GM18867 (cell line): Measurements from ENCODE around the gene CEP112.

Experiments used
- ATAC-seq: cut with Tn5 transposase; IDR thresholded peaks from one replicate; pipeline ENCODE4 v1.9.1; 2021; ENCODE audit warnings: mild to moderate bottlenecking, moderate library complexity; ENCODE audit not compliant: unreplicated experiment

Gene CEP112

GRCh38 chr17:65896889-65897288 is 295.0 kb downstream of the CEP112 start:
- no peak for ATAC-seq

DNA sequence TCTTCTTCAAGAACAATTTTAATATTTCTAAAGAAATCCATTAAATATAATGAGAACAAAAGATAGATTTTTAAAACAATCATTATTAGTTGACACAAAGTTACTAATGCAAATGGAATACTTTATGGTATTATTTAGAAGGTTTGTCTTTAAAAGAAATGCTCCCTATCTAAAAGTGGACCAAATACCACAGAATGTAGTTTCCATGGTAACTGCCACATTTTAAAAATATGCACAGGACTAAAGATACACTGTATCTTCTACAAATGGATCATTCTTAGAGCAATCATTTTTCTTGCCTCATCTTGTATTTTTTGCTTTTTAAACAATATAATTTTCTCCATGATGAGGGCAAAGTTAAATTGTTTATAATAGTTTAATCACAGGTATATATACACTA is 296.0 kb downstream of the CEP112 start:
- no peak for ATAC-seq

DNA sequence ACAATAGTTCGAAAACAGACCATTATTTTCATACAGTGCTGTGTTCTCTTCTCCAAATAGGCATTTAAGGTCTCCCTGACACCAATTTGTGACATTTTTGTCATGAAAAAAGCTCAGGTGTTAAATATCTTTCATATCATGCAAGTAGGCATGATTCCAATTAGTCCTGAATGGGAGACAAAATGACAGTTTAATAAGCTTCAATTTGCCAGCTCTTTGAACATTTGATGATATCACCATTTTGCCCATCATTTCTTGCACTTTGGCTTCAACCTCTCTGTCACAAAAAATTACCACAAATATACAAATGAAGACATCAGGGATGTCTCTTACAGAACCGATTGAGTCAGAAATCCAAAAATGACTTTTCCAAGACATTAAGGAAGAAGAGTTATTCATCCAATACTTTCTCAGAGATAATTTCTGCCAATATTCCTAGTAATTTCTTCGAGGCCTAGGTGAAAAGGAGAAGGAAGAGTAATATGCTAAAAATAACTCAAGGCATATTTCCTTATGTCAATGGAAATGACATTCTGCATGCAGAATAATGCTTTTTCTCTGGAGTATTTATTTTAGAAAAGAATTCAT is 298.1 kb downstream of the CEP112 start:
- no peak for ATAC-seq

- ATAC-seq = peak; percentile 76
These were observed 299.0 kb downstream of the CEP112 start for GRCh38 chr17:65892912-65893377.

DNA sequence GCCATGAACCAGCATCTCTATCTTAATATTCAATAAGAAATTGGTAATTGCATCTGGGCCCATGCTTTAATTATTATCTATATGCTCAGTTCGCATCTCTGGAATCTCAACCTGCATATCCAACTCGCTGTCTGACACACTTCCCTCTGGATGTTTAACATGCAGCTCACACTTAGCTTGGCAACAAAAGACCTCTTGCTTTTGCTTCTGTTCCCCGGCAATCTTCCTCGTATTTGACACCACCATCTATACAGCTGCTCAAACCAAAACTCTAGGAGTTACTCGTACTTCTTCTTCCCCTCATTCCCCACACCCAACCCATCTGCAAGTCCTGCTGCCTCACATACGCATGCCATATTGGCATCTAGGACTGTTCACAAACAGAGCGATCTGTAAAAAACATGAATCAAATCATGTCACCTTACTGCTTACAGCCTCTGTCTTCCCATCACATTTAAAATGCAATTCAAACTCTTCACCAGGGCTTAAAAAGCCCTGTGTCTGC is 300.6 kb downstream of the CEP112 start:
- no peak for ATAC-seq

DNA sequence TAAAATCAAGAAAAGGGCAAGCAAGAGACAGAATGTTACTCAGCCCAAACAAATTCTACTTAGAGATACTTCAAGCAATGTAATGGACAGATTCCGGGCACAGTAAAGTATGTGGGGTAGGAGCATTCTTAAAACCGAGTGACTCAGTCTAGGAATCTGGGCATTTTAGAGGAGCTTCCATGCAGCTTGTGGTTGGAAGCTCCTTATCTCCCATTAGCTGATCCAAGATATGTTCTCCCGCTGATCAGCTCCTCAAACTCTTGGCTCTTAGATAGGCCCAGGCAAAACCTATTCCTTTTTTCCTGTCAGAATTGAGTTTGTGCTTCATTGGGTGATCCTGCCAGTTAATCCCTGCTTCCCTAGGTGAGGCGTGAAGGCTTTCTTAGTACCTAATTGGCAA is 303.3 kb downstream of the CEP112 start:
- no peak for ATAC-seq

GRCh38 chr17:65886315-65887245 is 305.4 kb downstream of the CEP112 start:
- ATAC-seq = no peak

GRCh38 chr17:65885541-65886312 is 306.2 kb downstream of the CEP112 start:
- ATAC-seq = no peak

GRCh38 chr17:65876985-65877384 is 314.9 kb downstream of the CEP112 start:
- no peak for ATAC-seq

GRCh38 chr17:65868881-65869280 is 323.1 kb downstream of the CEP112 start:
- ATAC-seq = no peak

DNA sequence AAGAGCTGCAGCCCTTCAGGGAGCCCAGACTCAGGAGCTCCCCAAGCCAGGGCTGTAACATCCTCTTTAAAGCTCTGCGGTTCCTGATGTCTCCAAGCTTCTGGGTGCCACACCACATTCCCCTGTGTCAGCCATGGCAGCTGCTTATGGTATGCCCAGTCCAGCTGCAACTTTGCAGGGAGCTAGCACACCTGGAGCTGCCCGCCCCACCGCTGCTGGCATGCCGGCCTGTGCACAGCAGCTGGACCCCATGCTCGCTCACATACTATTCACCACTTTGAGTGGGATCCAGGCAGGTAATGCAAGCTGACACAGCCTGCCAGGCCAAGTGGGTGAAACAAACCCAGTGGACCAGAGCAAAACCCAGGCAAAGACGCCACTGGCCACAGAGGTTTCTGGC is 324.9 kb downstream of the CEP112 start:
- no peak for ATAC-seq

- no peak for ATAC-seq
These were observed 326.1 kb downstream of the CEP112 start for GRCh38 chr17:65865715-65866425.

DNA sequence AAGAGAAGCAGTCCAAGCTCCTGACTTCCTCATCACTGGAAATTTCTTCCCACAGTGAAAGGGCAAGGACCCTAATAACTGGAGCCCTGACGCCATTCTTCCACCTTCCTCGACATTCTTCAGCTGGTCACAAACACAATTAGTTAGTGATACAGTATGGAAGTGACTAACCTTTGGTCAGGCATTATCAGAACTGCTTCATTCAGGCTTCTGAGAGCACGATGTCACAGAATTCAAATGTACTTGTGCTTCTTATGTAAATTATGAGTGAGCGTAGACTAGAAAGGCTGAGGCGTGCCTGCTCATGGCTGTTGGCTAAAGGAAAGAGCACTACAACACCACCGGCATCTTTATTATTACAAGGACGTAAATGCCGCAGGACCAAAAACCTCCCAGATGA is 327.5 kb downstream of the CEP112 start:
- no peak for ATAC-seq

GRCh38 chr17:65857718-65858117 is 334.2 kb downstream of the CEP112 start:
- ATAC-seq = no peak

DNA sequence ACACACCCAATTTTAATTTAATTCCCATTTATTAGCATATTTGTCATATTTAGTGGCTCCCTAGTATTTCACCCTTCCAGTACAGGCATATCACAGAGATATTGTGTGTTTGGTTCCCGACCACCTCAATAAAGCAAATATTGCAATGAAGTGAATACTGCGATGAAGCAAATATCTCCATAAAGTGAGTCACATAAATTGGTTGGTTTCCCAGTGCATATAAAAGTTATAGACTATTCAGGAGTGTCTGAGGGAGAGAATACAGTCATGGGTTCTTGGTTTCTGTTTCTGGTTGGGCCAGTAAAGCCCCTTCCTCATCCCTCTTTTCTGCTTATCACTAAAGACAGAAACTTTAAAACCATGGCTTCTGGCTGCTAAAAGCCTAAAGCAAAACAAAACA is 335.1 kb downstream of the CEP112 start:
- no peak for ATAC-seq

DNA sequence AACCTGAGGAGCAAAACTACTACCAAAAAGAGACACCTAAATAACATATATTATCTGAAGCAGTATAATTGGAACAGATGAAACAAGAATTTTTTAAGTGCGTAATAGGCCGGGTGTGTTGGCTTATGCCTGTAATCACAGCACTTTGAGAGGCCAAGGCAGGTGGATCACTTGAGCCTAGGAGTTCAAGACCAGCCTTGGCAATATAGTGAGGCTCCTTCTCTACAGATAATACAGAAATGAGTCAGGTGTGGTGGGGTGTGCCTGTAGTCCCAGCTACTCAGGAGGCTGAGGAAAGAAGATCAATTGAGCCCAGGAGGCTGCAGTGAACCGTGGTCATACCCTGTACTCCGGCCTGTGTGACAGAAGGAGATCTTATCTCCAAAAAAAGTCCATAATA is 336.3 kb downstream of the CEP112 start:
- no peak for ATAC-seq

GRCh38 chr17:65855245-65855644 is 336.7 kb downstream of the CEP112 start:
- no peak for ATAC-seq

DNA sequence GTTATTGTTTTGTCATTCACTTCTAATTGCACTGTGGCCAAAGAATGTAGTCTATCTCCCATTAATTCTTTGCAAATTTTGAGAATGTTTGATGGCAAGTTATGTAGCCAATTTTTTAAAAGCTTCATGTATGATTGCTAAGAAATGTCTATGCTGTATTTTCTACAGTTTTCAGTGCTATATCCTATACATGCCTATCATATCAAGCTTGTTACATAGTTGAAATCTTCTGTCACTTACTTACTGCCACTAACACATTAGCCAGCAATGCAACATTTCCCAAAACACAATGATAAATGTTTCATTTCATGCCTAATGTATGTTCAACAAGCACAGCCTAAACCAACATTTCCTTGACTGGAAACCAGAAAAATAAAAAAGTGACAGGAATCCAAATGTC is 338.1 kb downstream of the CEP112 start:
- ATAC-seq = no peak

DNA sequence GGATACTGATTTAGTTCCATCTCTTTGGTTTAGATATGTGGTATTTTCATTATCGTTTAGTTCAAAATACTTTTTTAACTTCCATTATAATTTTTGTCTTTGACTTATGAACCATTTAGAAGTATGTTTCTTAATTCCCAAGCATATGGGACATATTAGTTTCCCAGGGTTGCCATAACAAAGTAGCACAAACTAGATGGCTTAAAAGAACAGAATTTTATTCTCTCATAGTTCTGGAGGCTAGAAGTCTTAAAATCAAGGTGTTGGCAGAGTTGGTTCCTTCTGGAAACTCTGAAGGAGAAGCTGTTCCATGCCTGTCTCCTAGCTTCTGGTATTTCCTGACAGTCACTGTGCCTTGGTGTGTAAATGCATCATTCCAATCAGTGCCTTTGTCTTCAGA is 339.0 kb downstream of the CEP112 start:
- ATAC-seq = no peak

DNA sequence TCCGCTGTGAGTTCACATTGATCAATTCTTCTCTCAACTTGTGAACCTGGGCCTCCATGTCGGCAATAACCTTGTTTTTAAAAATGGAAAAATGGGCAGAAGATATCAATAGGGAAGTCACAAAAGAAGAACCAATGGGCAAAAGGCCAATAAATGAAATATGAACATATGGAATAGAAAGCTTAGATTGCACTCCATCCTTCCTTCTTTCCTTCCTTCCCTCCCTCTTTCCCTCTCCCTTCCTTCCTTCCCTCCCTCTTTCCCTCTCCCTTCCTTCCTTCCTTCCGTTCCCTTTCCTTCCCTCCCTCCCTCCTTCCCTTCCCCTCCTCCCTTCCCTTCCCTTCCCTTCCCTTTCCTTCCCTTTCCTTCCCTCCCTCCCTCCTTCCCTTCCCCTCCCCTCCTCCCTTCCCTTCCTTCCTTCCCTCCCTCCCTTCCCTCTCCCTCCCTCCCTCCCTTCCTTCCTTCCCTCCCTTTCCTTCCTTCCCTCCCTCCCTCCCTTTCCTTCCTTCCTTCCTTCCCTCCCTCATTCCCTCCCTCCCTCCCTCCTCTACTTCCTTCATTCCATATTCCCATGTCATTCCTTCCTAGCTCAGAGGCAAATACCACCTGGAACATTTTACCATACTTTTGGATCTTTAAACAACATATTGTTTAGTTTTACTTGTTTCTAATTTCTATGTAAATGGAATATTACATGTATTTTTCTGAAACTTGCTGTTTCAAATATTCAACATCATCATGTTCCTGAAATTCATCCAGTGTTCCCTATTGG is 339.8 kb downstream of the CEP112 start:
- ATAC-seq = no peak
